SK-N-SH treated with all-trans-retinoic acid at 6 μM for 48 hours (cell line): Measurements from ENCODE around the gene LAMB1.

Experiments used
- ATAC-seq: fragments of 200-7000 bp; cut with Tn5 transposase; 3 replicates; pipeline ENCODE4 v1.9.1; 2020; ENCODE audit warnings: mild to moderate bottlenecking, moderate library complexity
- ARNTL ChIP-seq: fragments of 450-650 bp; formaldehyde crosslinking; IDR thresholded peaks from 2 replicates; pipeline ENCODE4 v1.5.0; 2020; ENCODE audit warnings: low read depth, mild to moderate bottlenecking, moderate library complexity, borderline replicate concordance
- BACH2 ChIP-seq: fragments of 250-450 bp; sonication (Bioruptor Pico); IDR thresholded peaks from 2 replicates; pipeline ENCODE4 v1.9.0; 2021; ENCODE audit warnings: mild to moderate bottlenecking, borderline replicate concordance
- CSDC2 ChIP-seq: fragments of 250-450 bp; sonication (Bioruptor Pico); IDR thresholded peaks from 2 replicates; pipeline ENCODE4 v1.5.0; 2020; ENCODE audit warnings: mild to moderate bottlenecking, moderate library complexity
- CSRNP3 ChIP-seq: fragments of 250-450 bp; sonication (Bioruptor Pico); IDR thresholded peaks from 2 replicates; pipeline ENCODE4 v1.5.1; 2021; ENCODE audit warnings: mild to moderate bottlenecking, moderate library complexity
- GLIS3 ChIP-seq: fragments of 250-450 bp; sonication (Bioruptor Pico); IDR thresholded peaks from 2 replicates; pipeline ENCODE4 v1.5.0; 2020; ENCODE audit warnings: mild to moderate bottlenecking, moderate library complexity
- ISL1 ChIP-seq: fragments of 250-450 bp; sonication (Bioruptor Pico); IDR thresholded peaks from 2 replicates; pipeline ENCODE4 v2.1.2; 2022; ENCODE audit warnings: mild to moderate bottlenecking, moderate library complexity
- OSR1 ChIP-seq: fragments of 250-450 bp; sonication (Bioruptor Pico); IDR thresholded peaks from 2 replicates; pipeline ENCODE4 v1.8.0; 2022; ENCODE audit warnings: moderate library complexity, mild to moderate bottlenecking, inconsistent platforms
- PATZ1 ChIP-seq: fragments of 250-450 bp; sonication (Bioruptor Pico); IDR thresholded peaks from 2 replicates; pipeline ENCODE4 v1.8.0; 2020; ENCODE audit warnings: mild to moderate bottlenecking, moderate library complexity, borderline replicate concordance
- POU6F1 ChIP-seq: fragments of 250-450 bp; sonication (Bioruptor Pico); IDR thresholded peaks from 2 replicates; pipeline ENCODE4 v1.8.0; 2021; ENCODE audit warnings: low read depth, mild to moderate bottlenecking, moderate library complexity, borderline replicate concordance
- RARB ChIP-seq: fragments of 250-450 bp; sonication (Bioruptor Pico); IDR thresholded peaks from 2 replicates; pipeline ENCODE4 v1.8.0; 2021; ENCODE audit warnings: mild to moderate bottlenecking, moderate library complexity
- SNAI2 ChIP-seq: fragments of 250-450 bp; sonication (Bioruptor Pico); IDR thresholded peaks from 2 replicates; pipeline ENCODE4 v1.5.0; 2020; ENCODE audit warnings: mild to moderate bottlenecking, moderate library complexity
- TCF4 ChIP-seq: fragments of 250-450 bp; sonication (Bioruptor Pico); IDR thresholded peaks from 2 replicates; pipeline ENCODE4 v1.8.0; 2021; ENCODE audit warnings: mild to moderate bottlenecking, moderate library complexity, borderline replicate concordance
- TOX ChIP-seq: fragments of 250-450 bp; sonication (Bioruptor Pico); IDR thresholded peaks from 2 replicates; pipeline ENCODE4 v1.8.0; 2021; ENCODE audit warnings: mild to moderate bottlenecking, moderate library complexity, borderline replicate concordance
- TSHZ2 ChIP-seq: fragments of 250-450 bp; sonication (Bioruptor Pico); IDR thresholded peaks from 2 replicates; pipeline ENCODE4 v1.5.0; 2020; ENCODE audit warnings: mild to moderate bottlenecking, moderate library complexity
- ZC3H10 ChIP-seq: fragments of 250-450 bp; sonication (Bioruptor Pico); IDR thresholded peaks from 2 replicates; pipeline ENCODE4 v1.5.1; 2021; ENCODE audit warnings: mild to moderate bottlenecking, moderate library complexity
- ZFP3 ChIP-seq: fragments of 250-450 bp; sonication (Bioruptor Pico); IDR thresholded peaks from 2 replicates; pipeline ENCODE4 v1.5.0; 2020; ENCODE audit warnings: mild to moderate bottlenecking, moderate library complexity
- ZNF70 ChIP-seq: fragments of 450-650 bp; formaldehyde crosslinking; IDR thresholded peaks from 2 replicates; pipeline ENCODE4 v1.5.0; 2020; ENCODE audit warnings: mild to moderate bottlenecking, moderate library complexity

Gene LAMB1

GRCh38 chr7:107951896-107952295, 51.1 kb downstream of the LAMB1 start:
- peak; percentile 14 for ATAC-seq
- TF ChIP-seq CSRNP3 (CRISPR knock-in tag) (no peak), GLIS3 (0 out of 2 replicates have a peak, but pooled peaks have one; percentile 66), ZFP3 (CRISPR knock-in tag) (0 out of 2 replicates have a peak, but pooled peaks have one; percentile 50), CSDC2 (CRISPR knock-in tag) (peak; percentile 77; the same call in 1 of the 2 replicates)

GRCh38 chr7:107951172-107951787, 51.7 kb downstream of the LAMB1 start:
- TF ChIP-seq ISL1 (CRISPR knock-in tag) = no peak
- TF ChIP-seq BACH2 (CRISPR knock-in tag) = no peak
- TF ChIP-seq ZC3H10 (CRISPR knock-in tag) = no peak
- TF ChIP-seq ARNTL (CRISPR knock-in tag) = no peak
- no peak for TF ChIP-seq SNAI2
- no peak for TF ChIP-seq OSR1 (CRISPR knock-in tag)
- TF ChIP-seq, all 23 proteins: peak for 0
- no peak for ATAC-seq

GRCh38 chr7:107949443-107949935, 53.5 kb downstream of the LAMB1 start:
- no peak for ATAC-seq
- no peak for TF ChIP-seq BACH2 (CRISPR knock-in tag)
- 0 out of 2 replicates have a peak, but pooled peaks have one; percentile 3 for TF ChIP-seq RARB
- no peak for TF ChIP-seq ZNF70
- peak; percentile 94 for TF ChIP-seq ISL1 (CRISPR knock-in tag)
- TF ChIP-seq TOX (CRISPR knock-in tag) = 0 out of 2 replicates have a peak, but pooled peaks have one; percentile 1

- peak; percentile 49 for ATAC-seq
- TF ChIP-seq TSHZ2 (0 out of 2 replicates have a peak, but pooled peaks have one; percentile 20), POU6F1 (CRISPR knock-in tag) (no peak), PATZ1 (CRISPR knock-in tag) (0 out of 2 replicates have a peak, but pooled peaks have one; percentile 68), SNAI2 (0 out of 2 replicates have a peak, but pooled peaks have one; percentile 32), RARB (0 out of 2 replicates have a peak, but pooled peaks have one; percentile 17), ARNTL (CRISPR knock-in tag) (no peak), GLIS3 (peak; percentile 25; the same call in 1 of the 2 replicates), CSDC2 (CRISPR knock-in tag) (peak; percentile 79; the same call in 1 of the 2 replicates), TOX (CRISPR knock-in tag) (peak; percentile 67), ZFP3 (CRISPR knock-in tag) (peak; percentile 61; the same call in 1 of the 2 replicates), OSR1 (CRISPR knock-in tag) (0 out of 2 replicates have a peak, but pooled peaks have one; percentile 24), TCF4 (CRISPR knock-in tag) (no peak), ZC3H10 (CRISPR knock-in tag) (peak; percentile 5; the same call in 1 of the 2 replicates)
Measured at GRCh38 chr7:107948645-107949442, 54.1 kb downstream of the LAMB1 start.
